ELR (cell line): ENCODE results near the gene TMEM50A.
"Not testable (repeated sequence)": the region's sequence is repeated elsewhere in the genome, so short reads cannot be mapped to it uniquely, and the experiment has no call there.

Experiments used
- DNase-seq: peaks from one replicate; pipeline ENCODE4 v3.0.0-alpha.2; 2015; ENCODE audit warnings: low read depth

Gene TMEM50A

GRCh38 chr1:25338188-25338981 is at the start of gene TMEM50A:
TSS of gene TMEM50A (plus strand) at chr1:25338334. CDS start at chr1:25340487, 2,153 bp downstream.
- DNase-seq: peak; percentile 88

GRCh38 chr1:25288573-25289101 is 49.5 kb upstream of the TMEM50A start:
- DNase-seq: not testable (repeated sequence)

GRCh38 chr1:25290043-25290442 is 48.1 kb upstream of the TMEM50A start:
- DNase-seq: not testable (repeated sequence)

- not testable (repeated sequence) for DNase-seq
These were observed 44.7 kb upstream of the TMEM50A start for GRCh38 chr1:25293426-25293825.

GRCh38 chr1:25294889-25295826 is 43.0 kb upstream of the TMEM50A start:
- not testable (repeated sequence) for DNase-seq

GRCh38 chr1:25296501-25296900 is 41.6 kb upstream of the TMEM50A start:
- not testable (repeated sequence) for DNase-seq

GRCh38 chr1:25300729-25301128 is 37.4 kb upstream of the TMEM50A start:
- not testable (repeated sequence) for DNase-seq

- DNase-seq: not testable (repeated sequence)
These were observed 35.8 kb upstream of the TMEM50A start for GRCh38 chr1:25302330-25302729.

GRCh38 chr1:25304936-25305335 is 33.2 kb upstream of the TMEM50A start:
- not testable (repeated sequence) for DNase-seq

- DNase-seq: not testable (repeated sequence)
These were observed 30.0 kb upstream of the TMEM50A start for GRCh38 chr1:25308168-25308567.

GRCh38 chr1:25309085-25309484 is 29.0 kb upstream of the TMEM50A start:
- peak; percentile 64 for DNase-seq

- not testable (repeated sequence) for DNase-seq
These were observed 28.6 kb upstream of the TMEM50A start for GRCh38 chr1:25309486-25309885.

- DNase-seq: not testable (repeated sequence)
These were observed 25.2 kb upstream of the TMEM50A start for GRCh38 chr1:25312806-25313470.

GRCh38 chr1:25320314-25320938 is 17.7 kb upstream of the TMEM50A start:
- DNase-seq: peak; percentile 96

- DNase-seq: not testable (repeated sequence)
These were observed 16.0 kb upstream of the TMEM50A start for GRCh38 chr1:25322127-25322526.

- DNase-seq: not testable (repeated sequence)
These were observed 13.7 kb upstream of the TMEM50A start for GRCh38 chr1:25324407-25324806.

- not testable (repeated sequence) for DNase-seq
These were observed 10.0 kb upstream of the TMEM50A start for GRCh38 chr1:25327864-25328790.

GRCh38 chr1:25328791-25329185 is 9.3 kb upstream of the TMEM50A start:
- not testable (repeated sequence) for DNase-seq

GRCh38 chr1:25329336-25329735 is 8.8 kb upstream of the TMEM50A start:
- DNase-seq: not testable (repeated sequence)

- DNase-seq: peak; percentile 83
These were observed 8.2 kb upstream of the TMEM50A start for GRCh38 chr1:25329950-25330349.
